ENCODE results near the gene PHC1.

GRCh38 chr12:8876887-8877286 is 37.4 kb upstream of the PHC1 start:
- TF ChIP-seq CTCF (IDR thresholded peaks at IDR 0.05), result no peak
- no peak for TF ChIP-seq POLR2A (IDR thresholded peaks at IDR 0.05)

Data from body of pancreas (tissue), 4 donors.